ENCODE data around the gene SERHL2.
A peak's percentile ranks its signal among the peaks of the same experiment; 100 is the strongest.
"Not testable (repeated sequence)": the region's sequence is repeated elsewhere in the genome, so short reads cannot be mapped to it uniquely, and the experiment has no call there.

The SERHL2 gene

GRCh38 chr22:42615092-42615859 lies 61.5 kb downstream of the SERHL2 start:
- peaks cover 30 to 38% of the 10 kb centered on the region in 2 donors for H3K4me1 ChIP-seq (ENCODE audit: control insufficient read depth in 2 of 2, insufficient read depth in 2 of 2, low read length in 2 of 2)
- H3K9me3 ChIP-seq (ENCODE audit: control insufficient read depth in 2 of 2, low read length in 2 of 2), result no peaks in the 10 kb centered on the region
- peak overlapping the region; percentile 97 to 99 for H3K27ac ChIP-seq (ENCODE audit: low read depth in 2 of 2, low read length in 2 of 2)

GRCh38 chr22:42615860-42616175 lies 62.1 kb downstream of the SERHL2 start:
- H3K9me3 ChIP-seq (ENCODE audit: control insufficient read depth in 2 of 2, low read length in 2 of 2); H3K27me3 ChIP-seq (ENCODE audit: control insufficient read depth in 2 of 2, insufficient read depth in 2 of 2, low read length in 2 of 2): not testable (repeated sequence)
- peak overlapping the region; percentile 89 to 94 for H3K4me3 ChIP-seq (ENCODE audit: low read length in 2 of 2)
- H3K27ac ChIP-seq (ENCODE audit: low read depth in 2 of 2, low read length in 2 of 2), result peak overlapping the region; percentile 97 to 99
- H3K9ac ChIP-seq (ENCODE audit: low read depth in 1 of 2, low read length in 2 of 2), result peak overlapping the region; percentile 94 to 97
- H3K36me3 ChIP-seq (ENCODE audit: control insufficient read depth in 2 of 2, insufficient read depth in 2 of 2, low read length in 2 of 2), result peaks cover 5 to 11% of the 10 kb centered on the region in 2 donors
- peaks cover 34 to 39% of the 10 kb centered on the region in 2 donors for H3K4me1 ChIP-seq (ENCODE audit: control insufficient read depth in 2 of 2, insufficient read depth in 2 of 2, low read length in 2 of 2)

More at GRCh38 chr22:42615092-42615859, 61.5 kb downstream of the SERHL2 start:
- no peaks in the 10 kb centered on the region for H3K27me3 ChIP-seq (ENCODE audit: control insufficient read depth in 2 of 2, insufficient read depth in 2 of 2, low read length in 2 of 2)
- peaks cover 5 to 11% of the 10 kb centered on the region in 2 donors for H3K36me3 ChIP-seq (ENCODE audit: control insufficient read depth in 2 of 2, insufficient read depth in 2 of 2, low read length in 2 of 2)
- peak overlapping the region; percentile 89 to 94 for H3K4me3 ChIP-seq (ENCODE audit: low read length in 2 of 2)
- peak overlapping the region; percentile 94 to 97 for H3K9ac ChIP-seq (ENCODE audit: low read depth in 1 of 2, low read length in 2 of 2)

- peaks cover 41 to 44% of the 10 kb centered on the region in 2 donors for H3K4me1 ChIP-seq (ENCODE audit: control insufficient read depth in 2 of 2, insufficient read depth in 2 of 2, low read length in 2 of 2)
Observed at GRCh38 chr22:42617155-42617983, 63.6 kb downstream of the SERHL2 start.

GRCh38 chr22:42619261-42620063 lies 65.7 kb downstream of the SERHL2 start:
- peak overlapping the region; percentile 77 to 93 for H3K27ac ChIP-seq (ENCODE audit: low read depth in 2 of 2, low read length in 2 of 2)
- H3K9ac ChIP-seq (ENCODE audit: low read depth in 1 of 2, low read length in 2 of 2), result peak overlapping the region in 1 of 2 donors; percentile 72
- H3K27me3 ChIP-seq (ENCODE audit: control insufficient read depth in 2 of 2, insufficient read depth in 2 of 2, low read length in 2 of 2), result no peaks in the 10 kb centered on the region
- H3K9me3 ChIP-seq (ENCODE audit: control insufficient read depth in 2 of 2, low read length in 2 of 2), result no peaks in the 10 kb centered on the region
- H3K36me3 ChIP-seq (ENCODE audit: control insufficient read depth in 2 of 2, insufficient read depth in 2 of 2, low read length in 2 of 2), result peaks cover 5 to 17% of the 10 kb centered on the region in 2 donors
- H3K4me3 ChIP-seq (ENCODE audit: low read length in 2 of 2), result no peak overlapping the region
- peaks cover 30 to 53% of the 10 kb centered on the region in 2 donors for H3K4me1 ChIP-seq (ENCODE audit: control insufficient read depth in 2 of 2, insufficient read depth in 2 of 2, low read length in 2 of 2)

More at GRCh38 chr22:42617155-42617983, 63.6 kb downstream of the SERHL2 start:
- peaks cover 5 to 7% of the 10 kb centered on the region in 2 donors for H3K36me3 ChIP-seq (ENCODE audit: control insufficient read depth in 2 of 2, insufficient read depth in 2 of 2, low read length in 2 of 2)
- peak overlapping the region in 1 of 2 donors; percentile 4 for H3K27ac ChIP-seq (ENCODE audit: low read depth in 2 of 2, low read length in 2 of 2)
- H3K9me3 ChIP-seq (ENCODE audit: control insufficient read depth in 2 of 2, low read length in 2 of 2), result no peaks in the 10 kb centered on the region
- H3K27me3 ChIP-seq (ENCODE audit: control insufficient read depth in 2 of 2, insufficient read depth in 2 of 2, low read length in 2 of 2), result no peaks in the 10 kb centered on the region
- no peak overlapping the region for H3K9ac ChIP-seq (ENCODE audit: low read depth in 1 of 2, low read length in 2 of 2)
- no peak overlapping the region for H3K4me3 ChIP-seq (ENCODE audit: low read length in 2 of 2)

- H3K36me3 ChIP-seq (ENCODE audit: control insufficient read depth in 2 of 2, insufficient read depth in 2 of 2, low read length in 2 of 2), result peaks cover 5 to 17% of the 10 kb centered on the region in 2 donors
- peak overlapping the region; percentile 77 to 93 for H3K27ac ChIP-seq (ENCODE audit: low read depth in 2 of 2, low read length in 2 of 2)
- no peaks in the 10 kb centered on the region for H3K9me3 ChIP-seq (ENCODE audit: control insufficient read depth in 2 of 2, low read length in 2 of 2)
- peaks cover 30 to 55% of the 10 kb centered on the region in 2 donors for H3K4me1 ChIP-seq (ENCODE audit: control insufficient read depth in 2 of 2, insufficient read depth in 2 of 2, low read length in 2 of 2)
- peak overlapping the region; percentile 27 to 48 for H3K4me3 ChIP-seq (ENCODE audit: low read length in 2 of 2)
- H3K27me3 ChIP-seq (ENCODE audit: control insufficient read depth in 2 of 2, insufficient read depth in 2 of 2, low read length in 2 of 2), result no peaks in the 10 kb centered on the region
- H3K9ac ChIP-seq (ENCODE audit: low read depth in 1 of 2, low read length in 2 of 2), result peak overlapping the region; percentile 56 to 72
Observed at GRCh38 chr22:42620084-42620483, 66.3 kb downstream of the SERHL2 start.

- peaks cover 10 to 21% of the 10 kb centered on the region in 2 donors for H3K36me3 ChIP-seq (ENCODE audit: control insufficient read depth in 2 of 2, insufficient read depth in 2 of 2, low read length in 2 of 2)
- H3K9ac ChIP-seq (ENCODE audit: low read depth in 1 of 2, low read length in 2 of 2), result peak overlapping the region in 1 of 2 donors; percentile 72
- no peaks in the 10 kb centered on the region for H3K27me3 ChIP-seq (ENCODE audit: control insufficient read depth in 2 of 2, insufficient read depth in 2 of 2, low read length in 2 of 2)
- H3K4me1 ChIP-seq (ENCODE audit: control insufficient read depth in 2 of 2, insufficient read depth in 2 of 2, low read length in 2 of 2), result peaks cover 19 to 46% of the 10 kb centered on the region in 2 donors
- H3K9me3 ChIP-seq (ENCODE audit: control insufficient read depth in 2 of 2, low read length in 2 of 2), result no peaks in the 10 kb centered on the region
- peak overlapping the region; percentile 77 to 93 for H3K27ac ChIP-seq (ENCODE audit: low read depth in 2 of 2, low read length in 2 of 2)
- peak overlapping the region; percentile 5 to 8 for H3K4me3 ChIP-seq (ENCODE audit: low read length in 2 of 2)
Observed at GRCh38 chr22:42621505-42622002, 67.8 kb downstream of the SERHL2 start.

GRCh38 chr22:42622061-42622710 lies 68.4 kb downstream of the SERHL2 start:
- H3K27ac ChIP-seq (ENCODE audit: low read depth in 2 of 2, low read length in 2 of 2), result peak overlapping the region in 1 of 2 donors; percentile 93
- H3K4me1 ChIP-seq (ENCODE audit: control insufficient read depth in 2 of 2, insufficient read depth in 2 of 2, low read length in 2 of 2), result peaks cover 19 to 46% of the 10 kb centered on the region in 2 donors
- no peak overlapping the region for H3K4me3 ChIP-seq (ENCODE audit: low read length in 2 of 2)
- H3K9me3 ChIP-seq (ENCODE audit: control insufficient read depth in 2 of 2, low read length in 2 of 2), result no peaks in the 10 kb centered on the region
- H3K36me3 ChIP-seq (ENCODE audit: control insufficient read depth in 2 of 2, insufficient read depth in 2 of 2, low read length in 2 of 2), result peaks cover 16 to 26% of the 10 kb centered on the region in 2 donors
- peak overlapping the region in 1 of 2 donors; percentile 19 for H3K9ac ChIP-seq (ENCODE audit: low read depth in 1 of 2, low read length in 2 of 2)
- no peaks in the 10 kb centered on the region for H3K27me3 ChIP-seq (ENCODE audit: control insufficient read depth in 2 of 2, insufficient read depth in 2 of 2, low read length in 2 of 2)

- peak overlapping the region in 1 of 2 donors; percentile 63 for H3K27ac ChIP-seq (ENCODE audit: low read depth in 2 of 2, low read length in 2 of 2)
- H3K4me3 ChIP-seq (ENCODE audit: low read length in 2 of 2), result no peak overlapping the region
- H3K36me3 ChIP-seq (ENCODE audit: control insufficient read depth in 2 of 2, insufficient read depth in 2 of 2, low read length in 2 of 2), result peaks cover 27 to 35% of the 10 kb centered on the region in 2 donors
- no peaks in the 10 kb centered on the region for H3K27me3 ChIP-seq (ENCODE audit: control insufficient read depth in 2 of 2, insufficient read depth in 2 of 2, low read length in 2 of 2)
- H3K4me1 ChIP-seq (ENCODE audit: control insufficient read depth in 2 of 2, insufficient read depth in 2 of 2, low read length in 2 of 2), result peaks cover 19 to 46% of the 10 kb centered on the region in 2 donors
- H3K9ac ChIP-seq (ENCODE audit: low read depth in 1 of 2, low read length in 2 of 2), result peak overlapping the region in 1 of 2 donors; percentile 9
- no peaks in the 10 kb centered on the region for H3K9me3 ChIP-seq (ENCODE audit: control insufficient read depth in 2 of 2, low read length in 2 of 2)
Observed at GRCh38 chr22:42623301-42623751, 69.6 kb downstream of the SERHL2 start.

Data from mucosa of rectum (tissue), 2 donors.